Measurements from ENCODE around the gene ARL5B. TPM values are rescaled to one million over a fixed set of nuclear protein-coding genes. Genes with fewer than 3 reads are reported as not detected.

The ARL5B gene
- total RNA-seq, result 8.8 and 10.0 TPM in 2 replicates

DNA sequence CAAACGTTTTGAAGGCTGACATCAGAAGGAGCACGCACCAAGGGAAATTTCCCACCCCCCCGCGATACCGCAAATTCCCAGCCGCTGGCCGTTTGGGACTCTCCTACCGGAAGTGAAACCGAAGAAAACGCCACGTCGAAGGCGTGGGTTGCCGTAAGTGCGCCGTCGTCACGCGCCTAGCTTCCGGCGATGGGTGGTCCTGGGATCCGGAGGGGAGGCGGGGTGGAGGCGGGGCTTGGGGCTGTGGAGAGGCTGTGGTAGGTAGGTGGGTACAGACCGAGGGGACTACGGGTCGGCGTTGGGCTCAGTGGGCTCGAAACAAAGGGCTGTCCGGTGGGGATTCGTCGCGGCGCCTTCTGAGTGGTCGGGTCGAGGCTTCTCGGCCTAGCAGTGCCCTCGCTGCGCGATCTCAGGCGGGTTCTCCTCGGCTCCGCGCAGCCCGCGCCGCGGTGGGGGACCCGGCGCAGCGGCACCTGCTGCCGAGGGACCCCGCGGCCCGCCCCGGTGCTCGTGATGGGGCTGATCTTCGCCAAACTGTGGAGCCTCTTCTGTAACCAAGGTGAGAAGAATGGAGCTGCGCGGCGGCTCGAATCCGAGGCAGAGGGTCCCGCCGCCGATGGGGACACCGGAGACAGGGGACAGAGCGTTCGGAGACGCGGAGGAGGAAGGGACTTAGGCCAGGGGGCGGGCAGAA lies at the start of gene ARL5B:
TSS of gene ARL5B (plus strand) at position 307 of the 694 bp plus-strand sequence. CDS start at position 514, 207 bp downstream.

GRCh38 chr10:18651324-18652007 lies 7.8 kb upstream of the ARL5B start, which contains the start of gene NSUN6:
Gene NSUN6 (minus strand): TSS chr10:18651587. CDS start chr10:18651203, 384 bp downstream.

Other genes with a start within 250 kb of the ARL5B start
- gene NSUN6, start 7.8 kb upstream of the ARL5B start, total RNA-seq, result 8.9 and 13.5 TPM in 2 replicates